ENCODE data around the gene FAH.
"Not testable (repeated sequence)": the region's sequence is repeated elsewhere in the genome, so short reads cannot be mapped to it uniquely, and the experiment has no call there.

FAH gene
- 11.4 to 17.4 reads per million in 2 experiments for total RNA-seq

- DNase-seq (ENCODE audit: low read depth): no peak
Measured at GRCh38 chr15:80152896-80153876, at the start of gene FAH. FAH (plus strand) TSS chr15:80152999; CDS start chr15:80153055, 56 bp downstream.

- no peak for DNase-seq (ENCODE audit: low read depth)
Measured at GRCh38 chr15:80105193-80105592, 47.6 kb upstream of the FAH start.

- no peak for DNase-seq (ENCODE audit: low read depth)
Measured at GRCh38 chr15:80105595-80105994, 47.2 kb upstream of the FAH start.

- DNase-seq (ENCODE audit: low read depth): no peak
Measured at GRCh38 chr15:80106051-80106450, 46.7 kb upstream of the FAH start.

- DNase-seq (ENCODE audit: low read depth): no peak
Measured at GRCh38 chr15:80107204-80107603, 45.6 kb upstream of the FAH start.

GRCh38 chr15:80107774-80108173 lies 45.0 kb upstream of the FAH start:
- DNase-seq (ENCODE audit: low read depth): no peak

GRCh38 chr15:80109388-80109787 lies 43.4 kb upstream of the FAH start:
- no peak for DNase-seq (ENCODE audit: low read depth)

GRCh38 chr15:80110920-80111319 lies 41.9 kb upstream of the FAH start:
- no peak for DNase-seq (ENCODE audit: low read depth)

GRCh38 chr15:80114114-80114513 lies 38.7 kb upstream of the FAH start:
- no peak for DNase-seq (ENCODE audit: low read depth)

- no peak for DNase-seq (ENCODE audit: low read depth)
Measured at GRCh38 chr15:80115021-80115420, 37.8 kb upstream of the FAH start.

- no peak for DNase-seq (ENCODE audit: low read depth)
Measured at GRCh38 chr15:80118956-80119355, 33.8 kb upstream of the FAH start.

- DNase-seq (ENCODE audit: low read depth): no peak
Measured at GRCh38 chr15:80120636-80121035, 32.2 kb upstream of the FAH start.

- DNase-seq (ENCODE audit: low read depth): no peak
Measured at GRCh38 chr15:80121546-80121945, 31.3 kb upstream of the FAH start.

- no peak for DNase-seq (ENCODE audit: low read depth)
Measured at GRCh38 chr15:80123034-80123433, 29.8 kb upstream of the FAH start.

GRCh38 chr15:80127253-80127652 lies 25.5 kb upstream of the FAH start:
- DNase-seq (ENCODE audit: low read depth): not testable (repeated sequence)

GRCh38 chr15:80127911-80128310 lies 24.9 kb upstream of the FAH start:
- DNase-seq (ENCODE audit: low read depth): no peak

GRCh38 chr15:80132382-80132781 lies 20.4 kb upstream of the FAH start:
- DNase-seq (ENCODE audit: low read depth): no peak

GRCh38 chr15:80136854-80137253 lies 15.9 kb upstream of the FAH start:
- DNase-seq (ENCODE audit: low read depth): no peak

GRCh38 chr15:80138961-80139360 lies 13.8 kb upstream of the FAH start:
- DNase-seq (ENCODE audit: low read depth): no peak

- no peak for DNase-seq (ENCODE audit: low read depth)
Measured at GRCh38 chr15:80140909-80141308, 11.9 kb upstream of the FAH start.

- no peak for DNase-seq (ENCODE audit: low read depth)
Measured at GRCh38 chr15:80141916-80142598, 10.7 kb upstream of the FAH start.

GRCh38 chr15:80142646-80143045 lies 10.2 kb upstream of the FAH start:
- DNase-seq (ENCODE audit: low read depth): no peak

- DNase-seq (ENCODE audit: low read depth): no peak
Measured at GRCh38 chr15:80151148-80151547, 1.7 kb upstream of the FAH start.

Measured in T follicular helper cell (primary cell).